GM19452 (cell line): ENCODE data around the gene COQ4.

Experiments used
- ATAC-seq: cut with Tn5 transposase; IDR thresholded peaks from one replicate; pipeline ENCODE4 v1.9.1; 2021; ENCODE audit not compliant: unreplicated experiment

The COQ4 gene

GRCh38 chr9:128372188-128372641 lies 49.6 kb downstream of the COQ4 start:
- ATAC-seq: no peak

GRCh38 chr9:128372784-128373183 lies 50.1 kb downstream of the COQ4 start:
- no peak for ATAC-seq

- ATAC-seq: no peak
These were observed 51.6 kb downstream of the COQ4 start for GRCh38 chr9:128374221-128374675.

- no peak for ATAC-seq
These were observed 53.2 kb downstream of the COQ4 start for GRCh38 chr9:128375865-128376264.

GRCh38 chr9:128382261-128382660 lies 59.6 kb downstream of the COQ4 start:
- ATAC-seq: no peak

- no peak for ATAC-seq
These were observed 60.5 kb downstream of the COQ4 start for GRCh38 chr9:128383007-128383753.
